ENCODE data around the gene CCDC80.

The CCDC80 gene

DNA sequence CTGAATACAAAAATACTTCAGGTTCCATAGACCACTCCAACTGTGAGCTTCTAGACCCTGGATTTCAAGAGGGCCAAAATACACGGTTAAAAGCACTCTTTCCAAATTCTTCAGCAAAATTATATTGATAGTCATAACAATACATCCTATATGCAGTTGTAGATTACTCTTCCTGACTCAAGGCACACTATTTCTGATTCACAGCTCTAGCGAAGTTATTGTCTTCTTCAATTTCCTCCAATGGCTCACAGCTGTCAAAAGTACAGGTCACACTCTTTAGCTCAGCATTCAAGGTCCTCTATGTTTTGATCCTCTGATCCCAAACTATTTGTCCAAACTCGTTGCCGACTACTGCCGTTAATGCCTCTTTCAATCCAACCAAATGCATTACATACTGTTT is 13.5 kb upstream of the CCDC80 start:
- H3K27ac ChIP-seq, result no peak overlapping the region
- no peak for TF ChIP-seq CTCF (conservative IDR thresholded peaks at IDR 0.05)

DNA sequence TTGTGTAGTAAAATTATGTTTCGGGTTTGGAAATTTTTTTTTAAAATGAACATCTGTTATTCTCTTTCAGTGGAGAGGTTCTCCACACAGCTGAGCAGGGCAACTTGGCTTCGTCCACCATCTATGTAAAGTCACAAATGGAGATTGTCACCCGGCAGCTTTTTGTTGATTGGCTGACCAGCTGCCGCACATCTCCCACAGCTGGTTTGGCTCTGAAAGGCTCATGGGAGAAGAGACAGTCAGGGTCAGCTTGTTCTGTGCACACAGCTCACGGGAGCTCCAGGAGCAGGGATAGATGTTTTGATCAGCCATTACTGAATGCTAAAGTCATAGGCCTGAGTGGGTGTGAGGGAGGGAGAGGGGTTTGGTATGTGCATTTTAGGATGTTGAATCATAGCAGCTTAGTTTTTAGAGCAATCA is 12.9 kb upstream of the CCDC80 start:
- H3K27ac ChIP-seq, result no peak overlapping the region

DNA sequence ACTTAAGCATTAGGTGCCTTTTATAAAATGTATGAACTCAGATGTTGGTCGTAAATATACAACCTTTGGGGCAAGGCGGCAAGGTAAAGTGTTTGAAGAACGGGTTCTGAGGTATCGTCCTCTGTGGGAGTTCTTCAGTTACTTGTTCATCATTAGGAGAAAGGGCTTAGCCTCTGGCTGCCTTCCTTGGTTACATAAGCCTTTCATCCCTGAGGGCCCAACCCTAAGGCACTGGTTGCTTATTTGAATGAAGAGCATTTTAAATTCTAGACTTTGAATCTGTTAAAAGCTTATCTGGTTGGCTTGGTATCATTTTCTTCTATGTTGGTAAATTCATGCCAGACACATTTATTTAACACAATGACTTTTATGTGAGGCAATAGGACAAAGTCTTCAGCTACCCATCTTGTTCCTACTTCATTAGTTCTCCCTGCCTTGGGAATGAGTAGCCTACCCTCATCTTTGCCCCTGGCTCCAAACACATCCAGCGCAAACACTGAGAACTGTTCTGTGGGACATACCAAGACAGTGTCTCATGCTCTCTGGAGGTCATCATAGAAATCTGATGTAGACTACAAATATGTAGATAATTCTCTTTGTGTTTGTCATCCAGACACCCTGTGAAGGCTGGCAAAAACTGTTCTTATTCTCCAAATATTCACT is 12.4 kb upstream of the CCDC80 start:
- no peak overlapping the region for H3K27ac ChIP-seq
- no peak for TF ChIP-seq CTCF (conservative IDR thresholded peaks at IDR 0.05)

More for the DNA sequence above, 12.9 kb upstream of the CCDC80 start:
- no peak for TF ChIP-seq CTCF (conservative IDR thresholded peaks at IDR 0.05)

DNA sequence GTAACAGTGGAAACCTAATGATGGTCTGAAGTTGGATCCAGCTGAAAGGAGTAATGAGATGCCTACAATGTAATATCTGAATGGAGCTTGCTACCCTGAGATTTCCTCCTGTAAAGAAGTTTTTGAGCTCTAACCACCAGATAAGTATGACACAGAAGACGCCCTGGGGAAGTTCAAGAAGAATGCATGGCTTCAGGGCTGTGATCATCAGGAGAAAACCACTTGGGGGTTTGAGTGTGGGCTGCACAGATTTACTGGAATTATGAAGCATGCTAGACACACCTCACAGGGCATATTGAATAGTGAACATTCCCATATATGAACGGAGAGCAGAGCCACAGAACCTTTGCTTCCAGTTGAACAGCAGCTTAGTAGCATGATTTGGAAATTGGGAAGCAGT is 10.6 kb upstream of the CCDC80 start:
- no peak overlapping the region for H3K27ac ChIP-seq
- TF ChIP-seq CTCF (conservative IDR thresholded peaks at IDR 0.05), result no peak

DNA sequence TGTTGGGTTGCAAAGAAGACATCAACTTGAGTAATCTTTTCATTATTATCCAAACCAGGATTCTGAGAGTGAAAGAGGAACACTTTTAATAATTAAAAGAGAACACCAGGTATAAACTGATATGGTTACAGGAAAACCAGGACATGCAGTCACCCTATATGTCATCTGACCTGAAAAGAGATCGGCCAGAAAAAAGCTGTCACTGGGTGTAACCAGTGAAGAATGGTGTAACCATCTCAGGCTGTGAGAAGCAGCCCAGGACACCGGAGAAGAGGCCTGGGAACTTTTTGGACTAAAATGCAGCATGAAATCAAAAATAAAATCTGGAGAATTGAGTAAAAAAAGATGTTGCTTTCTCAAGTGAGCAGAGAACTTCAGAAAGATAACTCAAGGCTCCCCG is 10.1 kb upstream of the CCDC80 start:
- H3K27ac ChIP-seq, result no peak overlapping the region
- no peak for TF ChIP-seq CTCF (conservative IDR thresholded peaks at IDR 0.05)

GRCh38 chr3:112650482-112650881 is 9.5 kb upstream of the CCDC80 start:
- no peak overlapping the region for H3K27ac ChIP-seq
- TF ChIP-seq CTCF (conservative IDR thresholded peaks at IDR 0.05), result no peak

DNA sequence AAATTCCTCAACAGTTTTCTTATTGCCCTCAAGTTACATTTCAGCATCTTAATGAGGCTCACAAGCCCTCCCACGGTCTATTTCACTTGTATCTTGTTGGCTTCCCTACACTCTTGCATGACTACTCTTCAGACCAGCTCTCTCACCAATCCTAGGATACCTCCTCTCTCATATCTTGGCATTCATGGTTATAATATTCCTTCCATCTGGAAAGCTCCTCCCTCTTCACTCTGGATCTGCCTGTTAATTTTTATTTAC is 8.5 kb upstream of the CCDC80 start:
- no peak overlapping the region for H3K27ac ChIP-seq

More for the DNA sequence above, 8.5 kb upstream of the CCDC80 start:
- TF ChIP-seq CTCF (conservative IDR thresholded peaks at IDR 0.05), result no peak
